Measurements from ENCODE around the gene PVALEF.

DNA sequence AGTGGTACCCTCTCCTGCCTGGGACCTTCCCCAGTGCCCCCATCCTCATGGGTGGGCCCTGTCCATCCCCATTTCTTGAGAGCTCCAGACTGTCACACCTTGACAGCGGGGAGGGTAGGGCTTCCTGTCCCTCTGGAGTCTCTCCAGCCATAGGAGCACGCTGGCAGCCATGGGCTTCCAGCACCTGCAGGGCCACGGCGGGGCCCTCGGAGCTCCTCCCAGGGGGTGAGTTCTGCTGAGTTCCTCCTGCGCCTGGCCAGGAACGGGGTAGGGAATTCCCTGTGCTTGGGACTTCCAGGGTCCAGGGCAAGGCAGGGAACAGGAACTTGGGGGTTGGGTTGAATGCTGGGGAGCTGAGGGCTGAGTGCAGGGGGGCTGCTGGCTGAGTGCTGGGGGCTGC lies 23.7 kb downstream of the PVALEF start:
- TF ChIP-seq EZH2 (IDR thresholded peaks at IDR 0.05; ENCODE audit: insufficient read depth, poor library complexity, severe bottlenecking) (no peak), EZH2phosphoT487 (IDR thresholded peaks at IDR 0.05; ENCODE audit: insufficient read depth, low read depth) (no peak)

Data from GM23248 (cell line).